T-cell (primary cell): ENCODE results near the gene NPTXR. TPM values are rescaled to one million over a fixed set of nuclear protein-coding genes. Genes with fewer than 3 reads are reported as not detected.

Experiments
- ATAC-seq, 4 experiments: fragments of 200-7000 bp in 3 of 4; fragments of 150-1000 bp in 1 of 4; cut with Tn5 transposase; replicated peaks in 1 of 4; 1 replicate in 3 of 4; 2 replicates in 1 of 4; pipeline ENCODE4 v1.10.0; 2021; ENCODE audit warnings: moderate library complexity in 3 of 4, mild to moderate bottlenecking in 2 of 4, moderate number of reproducible peaks in 1 of 4
- CTCF ChIA-PET, 2 donors: fragments of 300-600 bp; sonication (Branson Sonifier 250); formaldehyde crosslinking; loops; one replicate each; lab custom pipeline; 2022; ENCODE audit warnings: antibody characterized with exemption in 2 of 2; lab: Charles Lee
- POLR2A ChIA-PET, 2 donors: fragments of 300-600 bp; sonication (Branson Sonifier 250); formaldehyde crosslinking; loops; one replicate each; lab custom pipeline; 2022; ENCODE audit warnings: antibody characterized with exemption in 2 of 2; lab: Charles Lee
- DNase-seq, 35 experiments: peaks; one replicate each; pipeline versions ENCODE4 v3.0.0 to v3.0.0-alpha.2; 2013 to 2023
- H3K27ac ChIP-seq: one replicate; pipeline ENCODE4 v1.5.1; 2013; ENCODE audit warnings: low read length
- H3K27me3 ChIP-seq, 2 experiments: replicated peaks in 1 of 2; 1 replicate in 1 of 2; 2 replicates in 1 of 2; pipeline versions ENCODE4 v1.6.1 to v1.7.0; 2013; ENCODE audit warnings: low read length in 1 of 2, mixed read lengths in 1 of 2; ENCODE audit not compliant: control insufficient read depth in 2 of 2, insufficient read depth in 2 of 2; ENCODE audit errors: extremely low read depth in 1 of 2
- H3K36me3 ChIP-seq, 2 donors: 1 replicate in 1 of 2; 2 replicates in 1 of 2; pipeline versions ENCODE4 v1.6.1 to v1.7.0; 2013; ENCODE audit warnings: low read length in 1 of 2; ENCODE audit not compliant: control insufficient read depth in 2 of 2, insufficient read depth in 1 of 2; ENCODE audit errors: extremely low read depth in 1 of 2
- H3K4me1 ChIP-seq, 2 experiments: 1 replicate in 1 of 2; 2 replicates in 1 of 2; pipeline versions ENCODE4 v1.6.1 to v1.7.0; 2013; ENCODE audit warnings: low read length in 2 of 2, mixed read lengths in 1 of 2; ENCODE audit not compliant: insufficient read depth in 2 of 2, control insufficient read depth in 1 of 2; ENCODE audit errors: extremely low read depth in 1 of 2
- H3K4me3 ChIP-seq, 2 donors: 1 replicate in 1 of 2; 2 replicates in 1 of 2; pipeline versions ENCODE4 v1.5.1 to v1.7.0; 2013; ENCODE audit warnings: mild to moderate bottlenecking in 2 of 2, low read length in 1 of 2, moderate library complexity in 1 of 2; ENCODE audit not compliant: control insufficient read depth in 1 of 2; ENCODE audit errors: extremely low read depth in 1 of 2
- H3K9me3 ChIP-seq: 2 replicates; pipeline ENCODE4 v1.7.0; 2013
- H3K27ac Mint-ChIP-seq, 2 donors: one replicate each; pipeline ENCODE4 v1.8.0; 2020 to 2021; ENCODE audit warnings: mild to moderate bottlenecking in 2 of 2, mixed read lengths in 2 of 2
- H3K27me3 Mint-ChIP-seq, 2 donors: one replicate each; pipeline ENCODE4 v1.8.0; 2021 to 2022; ENCODE audit warnings: mixed read lengths in 2 of 2
- H3K36me3 Mint-ChIP-seq: one replicate; pipeline ENCODE4 v1.8.0; 2021; ENCODE audit warnings: mixed read lengths
- H3K4me1 Mint-ChIP-seq, 3 donors: one replicate each; pipeline ENCODE4 v1.8.0; 2020 to 2022; ENCODE audit warnings: mixed read lengths in 3 of 3, mild to moderate bottlenecking in 1 of 3
- H3K4me3 Mint-ChIP-seq, 3 donors: one replicate each; pipeline ENCODE4 v1.8.0; 2020 to 2022; ENCODE audit warnings: mild to moderate bottlenecking in 3 of 3, mixed read lengths in 3 of 3, moderate library complexity in 3 of 3
- H3K9me3 Mint-ChIP-seq, 3 donors: one replicate each; pipeline ENCODE4 v1.8.0; 2020 to 2022; ENCODE audit warnings: mixed read lengths in 3 of 3
- WGBS: methylation state at CpG from one replicate; pipeline ENCODE4 v1.1.5; 2013; ENCODE audit warnings: missing lambda C conversion rate; ENCODE audit not compliant: insufficient coverage; 5-methylcytosine and 5-hydroxymethylcytosine counted together
- total RNA-seq, 35 experiments: library from RNA in 6 of 35; stranded (reverse) in 6 of 35; fragments of 120-200 nt in 1 of 35; gene quantifications; one replicate each; pipeline versions ENCODE4 v1.2.1 to v1.2.4 and lab custom pipeline; 2013 to 2026

The NPTXR gene
- total RNA-seq, 5 donors from 2014 or later (not counting 1 experiment from before 2014, with no cell fraction given) = 4.9 to 13.2 (median 9.1) TPM

- Mint-ChIP-seq H3K9me3 (no peaks in the 10 kb centered on the region), H3K4me1 (peaks cover 12 to 22% (median 18%) of the 10 kb centered on the region in 3 donors), H3K4me3 (no peak overlapping the region), H3K36me3 (peaks cover 34% of the 10 kb centered on the region), H3K27me3 (no peaks in the 10 kb centered on the region), H3K27ac (no peak overlapping the region)
- Histone ChIP-seq H3K4me3 (no peak overlapping the region), H3K36me3 (peaks cover 0 to 15% of the 10 kb centered on the region in 2 donors), H3K9me3 (no peaks in the 10 kb centered on the region), H3K27ac (no peak overlapping the region), H3K27me3 (no peaks in the 10 kb centered on the region), H3K4me1 (peaks cover 0 to 6% of the 10 kb centered on the region in 2 experiments)
- ChIA-PET POLR2A (no interaction called here), CTCF (no interaction called here)
- no peak for DNase-seq
- no peak for ATAC-seq
- 95% methylated on average over 5 of the region's 13 CpGs for WGBS
These were observed 62.8 kb downstream of the NPTXR start for GRCh38 chr22:38781033-38781432.

GRCh38 chr22:38777087-38777671, 66.6 kb downstream of the NPTXR start:
- Histone ChIP-seq H3K27ac (no peak overlapping the region), H3K4me1 (peaks cover 0 to 4% of the 10 kb centered on the region in 2 experiments), H3K36me3 (peaks cover 0 to 10% of the 10 kb centered on the region in 2 donors), H3K27me3 (peaks cover 0 to 7% of the 10 kb centered on the region in 2 experiments), H3K9me3 (no peaks in the 10 kb centered on the region), H3K4me3 (no peak overlapping the region)
- Mint-ChIP-seq H3K36me3 (peaks cover 29% of the 10 kb centered on the region), H3K4me3 (no peak overlapping the region), H3K4me1 (peaks cover 2 to 12% (median 3%) of the 10 kb centered on the region in 3 donors), H3K27me3 (no peaks in the 10 kb centered on the region), H3K27ac (no peak overlapping the region), H3K9me3 (no peaks in the 10 kb centered on the region)
- POLR2A ChIA-PET = no interaction called here
- DNase-seq (no peak), ATAC-seq (no peak)
- 90% methylated on average over 23 of the region's 27 CpGs for WGBS
- CTCF ChIA-PET = no interaction called here

- ATAC-seq (no peak), DNase-seq (no peak)
- Mint-ChIP-seq H3K27ac (no peak overlapping the region), H3K9me3 (no peaks in the 10 kb centered on the region), H3K36me3 (peaks cover 20% of the 10 kb centered on the region), H3K4me3 (no peak overlapping the region), H3K27me3 (no peaks in the 10 kb centered on the region), H3K4me1 (peaks cover 0 to 6% (median 1%) of the 10 kb centered on the region in 3 donors)
- ChIA-PET CTCF (no interaction called here), POLR2A (no interaction called here)
- Histone ChIP-seq H3K4me1 (peaks cover 0 to 4% of the 10 kb centered on the region in 2 experiments), H3K36me3 (peaks cover 0 to 6% of the 10 kb centered on the region in 2 donors), H3K4me3 (no peak overlapping the region), H3K27me3 (peaks cover 0 to 7% of the 10 kb centered on the region in 2 experiments), H3K27ac (no peak overlapping the region), H3K9me3 (no peaks in the 10 kb centered on the region)
- 84% methylated on average over 5 of the region's 6 CpGs for WGBS
These were observed 67.7 kb downstream of the NPTXR start for GRCh38 chr22:38776086-38776485.

- ChIA-PET CTCF (no interaction called here), POLR2A (no interaction called here)
- peaks cover 0 to 6% (median 1%) of the 10 kb centered on the region in 3 donors for H3K4me1 Mint-ChIP-seq
These were observed 68.2 kb downstream of the NPTXR start for GRCh38 chr22:38775656-38776055.

GRCh38 chr22:38774496-38775166, 69.2 kb downstream of the NPTXR start:
- no peak overlapping the region for H3K27ac Mint-ChIP-seq
- peaks cover 13% of the 10 kb centered on the region for H3K36me3 Mint-ChIP-seq
- H3K4me1 ChIP-seq = peaks cover 0 to 4% of the 10 kb centered on the region in 2 experiments

More at GRCh38 chr22:38775656-38776055, 68.2 kb downstream of the NPTXR start:
- Mint-ChIP-seq H3K36me3 (peaks cover 20% of the 10 kb centered on the region), H3K4me3 (no peak overlapping the region), H3K27ac (no peak overlapping the region), H3K27me3 (no peaks in the 10 kb centered on the region), H3K9me3 (no peaks in the 10 kb centered on the region)
- H3K9me3 ChIP-seq = no peaks in the 10 kb centered on the region
- DNase-seq = no peak
- peaks cover 0 to 7% of the 10 kb centered on the region in 2 experiments for H3K27me3 ChIP-seq
- peaks cover 0 to 6% of the 10 kb centered on the region in 2 donors for H3K36me3 ChIP-seq
- H3K4me3 ChIP-seq = no peak overlapping the region
- H3K4me1 ChIP-seq = peaks cover 0 to 4% of the 10 kb centered on the region in 2 experiments
- 85% methylated on average over 5 of the region's 13 CpGs for WGBS
- no peak for ATAC-seq
- no peak overlapping the region for H3K27ac ChIP-seq

GRCh38 chr22:38773363-38773946, 70.4 kb downstream of the NPTXR start:
- H3K4me1 Mint-ChIP-seq = peaks cover 4 to 6% (median 4%) of the 10 kb centered on the region in 3 donors
- Histone ChIP-seq H3K27me3 (peaks cover 0 to 7% of the 10 kb centered on the region in 2 experiments), H3K36me3 (no peaks in the 10 kb centered on the region), H3K4me1 (peaks cover 0 to 10% of the 10 kb centered on the region in 2 experiments), H3K27ac (no peak overlapping the region), H3K4me3 (no peak overlapping the region), H3K9me3 (no peaks in the 10 kb centered on the region)
- H3K27me3 Mint-ChIP-seq = no peaks in the 10 kb centered on the region
- ChIA-PET POLR2A (no interaction called here), CTCF (no interaction called here)
- H3K9me3 Mint-ChIP-seq = no peaks in the 10 kb centered on the region
- H3K27ac Mint-ChIP-seq = no peak overlapping the region
- H3K36me3 Mint-ChIP-seq = peaks cover 4% of the 10 kb centered on the region
- WGBS = 85% methylated on average over 4 of the region's 4 CpGs
- no peak overlapping the region for H3K4me3 Mint-ChIP-seq
- DNase-seq = no peak
- ATAC-seq = no peak

More at GRCh38 chr22:38774496-38775166, 69.2 kb downstream of the NPTXR start:
- Mint-ChIP-seq H3K27me3 (no peaks in the 10 kb centered on the region), H3K4me1 (peaks cover 0 to 6% (median 1%) of the 10 kb centered on the region in 3 donors), H3K4me3 (no peak overlapping the region), H3K9me3 (no peaks in the 10 kb centered on the region)
- no peak for DNase-seq
- H3K9me3 ChIP-seq = no peaks in the 10 kb centered on the region
- WGBS = 75% methylated on average over 6 of the region's 11 CpGs
- no peak overlapping the region for H3K4me3 ChIP-seq
- H3K36me3 ChIP-seq = peaks cover 0 to 3% of the 10 kb centered on the region in 2 donors
- POLR2A ChIA-PET = no interaction called here
- CTCF ChIA-PET = no interaction called here
- H3K27me3 ChIP-seq = peaks cover 0 to 7% of the 10 kb centered on the region in 2 experiments
- no peak for ATAC-seq
- H3K27ac ChIP-seq = no peak overlapping the region
